Endodermal cell (in vitro differentiated cells): ENCODE measurements around the gene LIPH. TPM values are rescaled to one million over a fixed set of nuclear protein-coding genes. Genes with fewer than 3 reads are reported as not detected.

Experiments
- DNase-seq: peaks from one replicate; pipeline ENCODE4 v3.0.0-alpha.2; 2017
- H3K27ac ChIP-seq: 2 replicates; pipeline ENCODE4 v1.5.1; 2013; ENCODE audit warnings: mild to moderate bottlenecking, low read depth, low read length, moderate library complexity
- H3K27me3 ChIP-seq: 2 replicates; pipeline ENCODE4 v1.6.1; 2013; ENCODE audit warnings: mild to moderate bottlenecking, low read length, moderate library complexity; ENCODE audit not compliant: insufficient read depth, control insufficient read depth, poor library complexity, severe bottlenecking
- H3K36me3 ChIP-seq: 2 replicates; pipeline ENCODE4 v1.7.0; 2013; ENCODE audit warnings: mild to moderate bottlenecking, low read length, moderate library complexity; ENCODE audit not compliant: control insufficient read depth, insufficient read depth
- H3K4me1 ChIP-seq: one replicate; pipeline ENCODE4 v1.7.0; 2013; ENCODE audit warnings: low read length; ENCODE audit not compliant: control insufficient read depth, insufficient read depth
- H3K4me3 ChIP-seq: 2 replicates; pipeline ENCODE4 v1.5.1; 2013; ENCODE audit warnings: mild to moderate bottlenecking, low read length, moderate library complexity
- H3K9ac ChIP-seq: 2 replicates; pipeline ENCODE4 v1.6.1; 2013; ENCODE audit warnings: mild to moderate bottlenecking, low read length, moderate library complexity; ENCODE audit not compliant: poor library complexity, severe bottlenecking; ENCODE audit errors: extremely low read depth
- H3K9me3 ChIP-seq: 2 replicates; pipeline ENCODE4 v1.6.1; 2013; ENCODE audit warnings: mild to moderate bottlenecking, low read length, moderate library complexity; ENCODE audit not compliant: control insufficient read depth
- H3K27ac Mint-ChIP-seq: 2 replicates; pipeline ENCODE4 v1.8.0; 2020; ENCODE audit warnings: mixed read lengths
- H3K27me3 Mint-ChIP-seq: 2 replicates; pipeline ENCODE4 v1.8.0; 2021; ENCODE audit warnings: mild to moderate bottlenecking, mixed read lengths; ENCODE audit not compliant: insufficient read depth
- H3K36me3 Mint-ChIP-seq: 2 replicates; pipeline ENCODE4 v1.8.0; 2020; ENCODE audit warnings: low read depth, mixed read lengths
- H3K4me1 Mint-ChIP-seq: 2 replicates; pipeline ENCODE4 v1.8.0; 2020; ENCODE audit warnings: mixed read lengths
- H3K4me3 Mint-ChIP-seq: 2 replicates; pipeline ENCODE4 v1.8.0; 2020; ENCODE audit warnings: mild to moderate bottlenecking, moderate library complexity, mixed read lengths
- H3K9me3 Mint-ChIP-seq: 2 replicates; pipeline ENCODE4 v1.8.0; 2020; ENCODE audit warnings: mild to moderate bottlenecking, mixed read lengths
- WGBS, 2 experiments: methylation state at CpG; one replicate each; pipeline versions ENCODE4 v1.1.5 to v1.1.7; 2013; ENCODE audit warnings: missing lambda C conversion rate in 2 of 2, mixed read lengths in 1 of 2; ENCODE audit not compliant: insufficient coverage in 1 of 2, insufficient read length in 1 of 2; 5-methylcytosine and 5-hydroxymethylcytosine counted together
- total RNA-seq, 2 donors: library from RNA; stranded (reverse); fragmentation: NEBNext Ultra II Directional in 1 of 2; extraction: Animal tissue kit (Norgen Biotek cat#: 25700) in 1 of 2; gene quantifications; 2 replicates in 1 of 2; 3 replicates in 1 of 2; pipeline ENCODE4 v1.2.1, GENCODE V29; 2021
- TF ChIP-seq, protein P1 (sequence below): fragments of 200-600 bp; sonication (generic); conservative IDR thresholded peaks from 2 replicates; pipeline ENCODE4 v1.5.0; 2021; ENCODE audit warnings: antibody characterized with exemption, mild to moderate bottlenecking

Gene LIPH
- total RNA-seq, 2 donors from 2014 or later, result 0.81 to 2.3 TPM

DNA sequence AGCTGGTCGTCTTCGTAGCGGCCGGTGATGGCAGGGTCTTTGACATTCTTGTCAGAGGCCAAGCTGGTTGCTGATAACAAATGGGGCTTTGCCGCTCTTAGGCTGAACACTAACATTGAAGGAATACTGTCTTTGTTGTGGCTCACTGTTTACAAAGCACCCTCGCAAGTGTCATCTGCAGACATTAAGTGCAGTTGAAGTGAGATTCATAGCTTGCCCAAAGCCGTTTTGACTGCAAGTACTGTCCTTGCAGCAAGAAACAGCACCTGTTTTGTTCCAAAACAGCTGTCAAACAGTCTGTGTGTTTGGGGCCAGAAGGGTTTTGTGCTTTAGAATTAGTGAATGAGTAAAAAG lies 34.3 kb upstream of the LIPH start:
- peak overlapping the region; percentile 90 for H3K4me3 Mint-ChIP-seq
- Histone ChIP-seq H3K9me3 (no peaks in the 10 kb centered on the region), H3K9ac (peak overlapping the region; percentile 94), H3K4me3 (peak overlapping the region; percentile 98), H3K4me1 (no peaks in the 10 kb centered on the region), H3K27me3 (no peaks in the 10 kb centered on the region), H3K36me3 (no peaks in the 10 kb centered on the region), H3K27ac (peak overlapping the region; percentile 89)
- no peaks in the 10 kb centered on the region for H3K36me3 Mint-ChIP-seq
- H3K27me3 Mint-ChIP-seq, result no peaks in the 10 kb centered on the region
- TF ChIP-seq, protein P1, sequence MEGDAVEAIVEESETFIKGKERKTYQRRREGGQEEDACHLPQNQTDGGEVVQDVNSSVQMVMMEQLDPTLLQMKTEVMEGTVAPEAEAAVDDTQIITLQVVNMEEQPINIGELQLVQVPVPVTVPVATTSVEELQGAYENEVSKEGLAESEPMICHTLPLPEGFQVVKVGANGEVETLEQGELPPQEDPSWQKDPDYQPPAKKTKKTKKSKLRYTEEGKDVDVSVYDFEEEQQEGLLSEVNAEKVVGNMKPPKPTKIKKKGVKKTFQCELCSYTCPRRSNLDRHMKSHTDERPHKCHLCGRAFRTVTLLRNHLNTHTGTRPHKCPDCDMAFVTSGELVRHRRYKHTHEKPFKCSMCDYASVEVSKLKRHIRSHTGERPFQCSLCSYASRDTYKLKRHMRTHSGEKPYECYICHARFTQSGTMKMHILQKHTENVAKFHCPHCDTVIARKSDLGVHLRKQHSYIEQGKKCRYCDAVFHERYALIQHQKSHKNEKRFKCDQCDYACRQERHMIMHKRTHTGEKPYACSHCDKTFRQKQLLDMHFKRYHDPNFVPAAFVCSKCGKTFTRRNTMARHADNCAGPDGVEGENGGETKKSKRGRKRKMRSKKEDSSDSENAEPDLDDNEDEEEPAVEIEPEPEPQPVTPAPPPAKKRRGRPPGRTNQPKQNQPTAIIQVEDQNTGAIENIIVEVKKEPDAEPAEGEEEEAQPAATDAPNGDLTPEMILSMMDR, result no peak
- H3K4me1 Mint-ChIP-seq, result peaks cover 28% of the 10 kb centered on the region
- no peak for DNase-seq
- H3K27ac Mint-ChIP-seq, result peak overlapping the region; percentile 99
- 12 to 33% methylated on average over 3 to 7 of the region's 7 CpGs for WGBS, 2 experiments
- H3K9me3 Mint-ChIP-seq, result no peaks in the 10 kb centered on the region

- Mint-ChIP-seq H3K9me3 (no peaks in the 10 kb centered on the region), H3K27me3 (no peaks in the 10 kb centered on the region), H3K27ac (peak within 1 kb of the TSS; percentile 99), H3K36me3 (no peaks in the 10 kb centered on the region), H3K4me3 (peak within 1 kb of the TSS; percentile 90), H3K4me1 (peaks cover 28% of the 10 kb centered on the region)
- H3K36me3 ChIP-seq, result no peaks in the 10 kb centered on the region
- H3K4me3 ChIP-seq, result peak within 1 kb of the TSS; percentile 98
- H3K27me3 ChIP-seq, result no peaks in the 10 kb centered on the region
- DNase-seq, result peak; percentile 100
- no peaks in the 10 kb centered on the region for H3K4me1 ChIP-seq
- 0 to 1% methylated on average over 27 to 64 of the region's 64 CpGs for WGBS, 2 experiments
- peak within 1 kb of the TSS; percentile 89 for H3K27ac ChIP-seq
- H3K9me3 ChIP-seq, result no peaks in the 10 kb centered on the region
- TF ChIP-seq, protein P1, result no peak
- H3K9ac ChIP-seq, result peak within 1 kb of the TSS; percentile 94
Observed at GRCh38 chr3:185585859-185586685, 33.7 kb upstream of the LIPH start, which contains the start of gene SENP2. SENP2 (plus strand) TSS chr3:185586295; CDS start chr3:185586414, 119 bp downstream.

- Mint-ChIP-seq H3K4me1 (peaks cover 28% of the 10 kb centered on the region), H3K27me3 (no peaks in the 10 kb centered on the region), H3K9me3 (no peaks in the 10 kb centered on the region), H3K36me3 (no peaks in the 10 kb centered on the region), H3K4me3 (peak overlapping the region; percentile 90), H3K27ac (peak overlapping the region; percentile 99)
- peak overlapping the region; percentile 45 for H3K27ac ChIP-seq
- TF ChIP-seq, protein P1, result no peak
- no peaks in the 10 kb centered on the region for H3K27me3 ChIP-seq
- H3K4me3 ChIP-seq, result peak overlapping the region; percentile 98
- no peaks in the 10 kb centered on the region for H3K9me3 ChIP-seq
- H3K36me3 ChIP-seq, result no peaks in the 10 kb centered on the region
- no peak for DNase-seq
- H3K9ac ChIP-seq, result peak overlapping the region; percentile 94
- no peaks in the 10 kb centered on the region for H3K4me1 ChIP-seq
- WGBS, 2 experiments, result 63 to 70% methylated on average over 8 of the region's 9 CpGs
Observed at GRCh38 chr3:185585518-185585858, 33.1 kb upstream of the LIPH start.
